LNCaP clone FGC (cell line): ENCODE measurements around the gene DMKN.

ENCODE experiments used
- DNase-seq: peaks from one replicate; pipeline ENCODE4 v3.0.0-alpha.2; 2011; ENCODE audit warnings: low read depth
- H3K4me3 ChIP-seq: 2 replicates; pipeline ENCODE4 v1.5.1; 2011; ENCODE audit warnings: mild to moderate bottlenecking, low read depth, low read length, control low read depth
- TF ChIP-seq, protein P1 (sequence below): IDR thresholded peaks from 2 replicates; pipeline ENCODE4 v1.5.1; 2012; ENCODE audit warnings: mild to moderate bottlenecking; ENCODE audit not compliant: control insufficient read depth, insufficient read depth; ENCODE audit errors: extremely low read depth

DMKN gene

DNA sequence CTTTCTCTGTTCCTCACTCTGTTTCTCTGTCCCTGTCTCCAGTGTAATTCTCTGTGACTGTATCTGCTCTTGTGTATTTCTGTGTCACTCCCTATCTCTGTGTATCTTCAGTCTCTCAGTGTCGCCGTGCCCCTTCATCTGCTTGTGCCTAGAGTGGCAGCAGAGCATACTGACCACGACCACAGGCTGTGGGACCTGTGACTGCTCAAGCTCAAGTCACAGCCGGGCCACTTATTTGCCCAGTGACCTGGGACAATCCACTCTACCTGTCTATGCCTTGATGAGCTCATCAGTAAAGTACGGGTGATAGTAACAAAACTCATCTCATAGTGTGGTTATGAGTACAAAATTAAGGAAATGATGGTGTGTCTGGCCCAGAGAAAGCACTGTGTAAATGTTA is 40.6 kb upstream of the DMKN start:
- TF ChIP-seq, protein P1, sequence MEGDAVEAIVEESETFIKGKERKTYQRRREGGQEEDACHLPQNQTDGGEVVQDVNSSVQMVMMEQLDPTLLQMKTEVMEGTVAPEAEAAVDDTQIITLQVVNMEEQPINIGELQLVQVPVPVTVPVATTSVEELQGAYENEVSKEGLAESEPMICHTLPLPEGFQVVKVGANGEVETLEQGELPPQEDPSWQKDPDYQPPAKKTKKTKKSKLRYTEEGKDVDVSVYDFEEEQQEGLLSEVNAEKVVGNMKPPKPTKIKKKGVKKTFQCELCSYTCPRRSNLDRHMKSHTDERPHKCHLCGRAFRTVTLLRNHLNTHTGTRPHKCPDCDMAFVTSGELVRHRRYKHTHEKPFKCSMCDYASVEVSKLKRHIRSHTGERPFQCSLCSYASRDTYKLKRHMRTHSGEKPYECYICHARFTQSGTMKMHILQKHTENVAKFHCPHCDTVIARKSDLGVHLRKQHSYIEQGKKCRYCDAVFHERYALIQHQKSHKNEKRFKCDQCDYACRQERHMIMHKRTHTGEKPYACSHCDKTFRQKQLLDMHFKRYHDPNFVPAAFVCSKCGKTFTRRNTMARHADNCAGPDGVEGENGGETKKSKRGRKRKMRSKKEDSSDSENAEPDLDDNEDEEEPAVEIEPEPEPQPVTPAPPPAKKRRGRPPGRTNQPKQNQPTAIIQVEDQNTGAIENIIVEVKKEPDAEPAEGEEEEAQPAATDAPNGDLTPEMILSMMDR = no peak
- no peak overlapping the region for H3K4me3 ChIP-seq
- DNase-seq = no peak

DNA sequence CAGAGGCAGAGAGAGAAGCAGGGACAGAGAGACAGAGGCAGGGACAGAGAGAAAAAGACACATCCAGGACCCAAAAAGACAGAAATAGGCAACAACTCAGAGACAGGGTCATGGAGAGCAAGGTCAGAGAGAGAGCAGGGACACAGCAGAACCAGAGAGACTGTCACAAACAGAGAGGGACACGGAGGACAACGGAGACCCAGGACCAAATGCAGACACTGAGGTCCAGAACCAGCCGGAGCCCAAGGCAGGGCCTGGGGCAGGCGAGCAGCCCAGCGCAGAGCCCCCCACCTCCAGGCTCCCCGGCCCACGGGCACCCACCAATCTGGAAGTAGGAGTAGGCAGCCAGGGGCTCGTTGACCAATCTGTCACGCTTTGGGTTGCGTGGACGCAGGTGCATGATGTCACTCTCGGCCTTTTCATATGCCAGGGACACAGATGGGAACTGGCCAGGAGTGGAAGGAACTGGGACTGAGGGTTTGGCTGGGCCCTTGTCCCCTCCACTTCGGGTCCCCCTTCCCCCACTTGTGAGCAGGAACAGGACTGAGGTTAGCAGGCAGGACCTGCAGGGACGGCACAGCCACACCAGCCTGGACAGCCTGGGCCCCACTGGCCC is 40.0 kb upstream of the DMKN start:
- H3K4me3 ChIP-seq = no peak overlapping the region
- TF ChIP-seq, protein P1 = no peak
- DNase-seq = no peak

DNA sequence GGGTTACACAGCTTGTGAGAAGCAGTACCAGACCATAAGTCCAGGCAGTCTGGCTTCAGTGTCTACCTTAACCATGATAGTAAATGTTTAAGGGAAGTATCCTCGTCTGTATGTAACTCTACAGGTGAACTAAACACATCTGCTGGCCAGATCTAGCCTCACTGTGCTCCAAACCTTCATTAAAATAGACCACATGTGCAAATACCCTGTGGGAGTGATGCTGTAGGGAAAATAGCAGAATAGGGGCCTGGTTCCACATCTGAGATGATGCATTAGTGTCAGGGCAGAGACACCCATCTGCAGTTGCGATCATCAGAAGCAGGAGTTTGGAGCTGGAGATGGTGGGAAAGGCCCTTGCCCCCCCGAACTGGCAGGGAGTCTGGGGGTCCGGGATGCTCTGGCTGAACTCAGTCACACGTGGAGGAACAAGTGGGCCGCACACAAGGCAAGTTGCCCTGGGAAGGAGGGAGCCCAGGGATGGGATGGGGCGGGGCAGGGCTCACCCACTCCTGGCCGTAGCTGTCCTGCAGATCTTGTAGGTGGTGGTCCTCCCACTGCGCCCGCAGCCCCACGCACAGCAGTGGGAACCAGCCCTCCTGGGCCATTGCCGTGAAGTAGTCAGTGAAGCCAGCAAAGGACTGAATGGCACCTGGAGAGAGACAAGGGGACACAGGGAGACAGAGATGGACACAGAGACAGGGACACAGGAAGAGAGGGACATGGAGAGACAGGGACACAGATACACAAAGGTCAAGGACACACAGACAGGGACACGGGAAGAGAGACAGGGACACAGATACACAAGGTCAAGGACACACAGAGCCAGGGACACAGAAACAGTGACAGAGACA is 39.3 kb upstream of the DMKN start:
- TF ChIP-seq, protein P1 = no peak
- DNase-seq = no peak
- H3K4me3 ChIP-seq = no peak overlapping the region

DNA sequence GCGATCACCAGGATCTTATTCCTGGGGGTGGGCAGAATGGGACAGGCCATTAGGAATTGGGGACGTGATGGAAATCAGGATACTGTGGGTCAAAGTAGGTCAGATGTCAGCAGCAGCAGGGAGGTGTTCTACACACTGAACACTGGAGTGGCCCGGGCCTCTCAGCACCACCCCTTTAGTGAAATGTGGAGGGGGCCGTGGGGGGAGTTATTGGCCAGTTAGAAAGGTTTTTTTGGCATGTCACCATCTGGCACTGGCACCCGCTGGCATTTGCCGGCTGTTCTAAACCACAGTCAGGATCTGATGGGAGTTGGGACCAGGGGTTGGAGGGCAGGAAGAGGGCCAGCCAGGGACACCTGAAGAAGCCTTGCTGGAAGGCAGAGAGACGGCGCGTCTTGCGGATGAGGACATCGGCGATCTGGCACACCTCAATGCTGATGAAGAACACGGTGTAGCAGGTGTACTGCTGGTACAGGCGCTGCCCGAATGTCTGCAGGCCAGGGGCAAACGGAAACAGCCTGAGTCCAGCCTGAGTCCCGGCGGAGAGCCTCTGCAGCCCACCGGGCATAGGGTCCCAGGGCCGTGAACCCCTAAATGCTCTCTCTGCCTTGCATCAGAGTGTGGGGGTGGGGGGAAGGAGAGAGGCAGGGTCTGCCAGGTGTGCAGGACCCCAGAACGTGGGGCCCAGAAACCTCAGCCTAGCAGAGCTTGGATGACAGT is 37.8 kb upstream of the DMKN start:
- DNase-seq = no peak
- TF ChIP-seq, protein P1 = no peak
- no peak overlapping the region for H3K4me3 ChIP-seq

DNA sequence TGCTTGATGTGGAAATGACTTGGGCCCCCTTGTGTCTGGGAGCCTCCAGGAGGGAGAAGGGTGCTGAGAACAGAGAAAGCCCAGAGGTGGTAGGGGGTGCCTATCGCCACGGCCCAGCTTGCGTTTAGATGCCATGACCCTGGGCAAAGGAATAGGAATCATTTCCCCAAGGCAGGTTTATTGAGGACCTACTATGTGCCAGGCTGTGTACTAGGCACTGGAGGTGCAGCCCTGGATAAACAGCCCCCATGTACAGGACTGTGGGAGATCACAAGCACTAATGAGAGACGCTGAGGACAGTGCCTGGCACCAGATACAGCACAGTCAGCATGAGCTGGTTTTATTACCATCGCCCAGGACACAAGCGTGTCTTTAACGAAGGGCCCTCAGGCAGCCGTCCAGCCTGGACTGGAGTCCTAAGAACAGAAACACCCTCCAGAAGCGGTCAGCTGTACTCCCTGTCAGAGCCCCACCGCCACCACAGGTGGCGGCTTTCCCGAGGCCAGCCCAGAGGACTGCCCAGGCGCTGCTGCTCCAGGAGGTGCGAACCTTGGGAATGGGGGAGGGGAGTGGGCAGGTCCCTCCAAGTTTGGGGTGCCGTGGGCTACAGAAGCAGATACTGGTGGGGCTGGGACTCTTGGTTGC is 36.6 kb upstream of the DMKN start:
- no peak for DNase-seq
- TF ChIP-seq, protein P1 = no peak
- no peak overlapping the region for H3K4me3 ChIP-seq

DNA sequence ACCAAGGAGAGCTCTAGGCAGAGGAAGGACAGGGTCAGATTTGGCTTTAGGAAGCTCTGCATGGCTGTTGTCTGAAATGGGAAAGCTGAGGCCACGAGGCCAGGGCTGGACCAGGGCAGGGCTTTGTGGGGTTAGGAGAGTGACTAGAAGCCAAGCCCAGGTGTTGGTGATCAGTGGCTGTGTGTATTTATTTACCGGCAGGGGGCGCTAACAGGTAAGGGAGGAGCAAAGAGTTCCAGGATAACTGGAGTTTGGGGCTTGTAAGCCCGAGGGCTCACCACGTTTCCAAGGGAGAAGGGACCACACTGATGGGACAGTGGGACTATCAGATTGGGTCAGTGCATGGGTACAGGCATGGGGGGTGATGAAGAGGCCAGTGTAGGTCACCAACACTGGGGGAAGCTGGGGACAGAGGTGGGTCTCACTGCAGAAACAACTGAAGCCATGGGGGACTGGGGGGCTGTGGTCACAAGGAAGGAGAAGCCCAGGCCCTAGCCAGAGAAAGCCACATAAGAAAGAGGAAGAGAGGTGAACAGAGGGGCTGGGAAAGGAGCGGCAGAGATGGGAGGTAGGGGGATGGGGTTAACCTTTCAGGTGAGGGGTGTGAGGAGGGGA is 35.8 kb upstream of the DMKN start:
- no peak for DNase-seq
- TF ChIP-seq, protein P1 = peak; percentile 87
- no peak overlapping the region for H3K4me3 ChIP-seq
